A673 (cell line): Measurements from ENCODE around the gene IGF2R. TPM values are rescaled to one million over a fixed set of nuclear protein-coding genes. Genes with fewer than 3 reads are reported as not detected.

Experiments
- BruUV-seq: library from RNA; stranded (reverse); fragments of 400-500 nt; replicated peaks from 2 replicates; lab custom pipeline; 2021; lab: Mats Ljungman, UMichigan
- CTCF ChIA-PET: fragments of 300-600 bp; sonication (Branson Sonifier 250); formaldehyde crosslinking; loops from one replicate; lab custom pipeline; 2022; ENCODE audit warnings: antibody characterized with exemption; lab: Charles Lee
- POLR2A ChIA-PET: fragments of 300-600 bp; sonication (Branson Sonifier 250); formaldehyde crosslinking; loops from one replicate; lab custom pipeline; 2022; ENCODE audit warnings: antibody characterized with exemption; ENCODE audit not compliant: low non-redundant PET; lab: Charles Lee
- DNase-seq: peaks from one replicate; pipeline ENCODE4 v3.0.0-alpha.2; 2015; ENCODE audit warnings: low spot score
- H3K27ac ChIP-seq: fragments of 200-600 bp; sonication (generic); 2 replicates; pipeline ENCODE4 v1.5.1; 2016; ENCODE audit warnings: mixed run types, low read depth, mild to moderate bottlenecking, mixed read lengths, antibody characterized with exemption, low read length; ENCODE audit not compliant: poor library complexity, severe bottlenecking
- H3K27me3 ChIP-seq: fragments of 200-600 bp; sonication (generic); replicated peaks from 2 replicates; pipeline ENCODE4 v1.6.1; 2017; ENCODE audit warnings: mixed run types, low read depth, mild to moderate bottlenecking, mixed read lengths, antibody characterized with exemption, low read length; ENCODE audit not compliant: insufficient read depth, poor library complexity
- H3K36me3 ChIP-seq: fragments of 200-600 bp; sonication (generic); 2 replicates; pipeline ENCODE4 v1.6.1; 2016; ENCODE audit warnings: mixed run types, mild to moderate bottlenecking, mixed read lengths, antibody characterized with exemption, low read length; ENCODE audit not compliant: insufficient read depth, poor library complexity, severe bottlenecking
- H3K4me1 ChIP-seq: fragments of 200-600 bp; sonication (generic); 2 replicates; pipeline ENCODE4 v1.6.1; 2017; ENCODE audit warnings: mixed run types, mild to moderate bottlenecking, mixed read lengths, antibody characterized with exemption, low read length; ENCODE audit not compliant: insufficient read depth, poor library complexity, severe bottlenecking
- H3K4me3 ChIP-seq: fragments of 200-600 bp; sonication (generic); 2 replicates; pipeline ENCODE4 v1.5.1; 2016; ENCODE audit warnings: low read depth, mixed run types, mild to moderate bottlenecking, mixed read lengths, low read length; ENCODE audit not compliant: poor library complexity, severe bottlenecking
- H3K9me3 ChIP-seq: fragments of 200-600 bp; sonication (generic); 2 replicates; pipeline ENCODE4 v1.6.1; 2016; ENCODE audit warnings: mixed run types, low read depth, mild to moderate bottlenecking, mixed read lengths, antibody characterized with exemption, low read length; ENCODE audit not compliant: poor library complexity, severe bottlenecking
- CTCF ChIP-seq: fragments of 300-800, 200-600 bp; sonication (generic); conservative IDR thresholded peaks from 2 replicates; pipeline ENCODE4 v1.5.1; 2017; ENCODE audit warnings: low read depth, mild to moderate bottlenecking, antibody characterized with exemption, low read length, moderate library complexity, mixed read lengths
- EZH2 ChIP-seq: fragments of 200-600 bp; sonication (generic); IDR thresholded peaks from 2 replicates; pipeline ENCODE4 v1.6.1; 2017; ENCODE audit warnings: borderline replicate concordance, low read depth, mild to moderate bottlenecking, mixed read lengths, antibody characterized with exemption, low read length; ENCODE audit not compliant: poor library complexity, severe bottlenecking
- intact Hi-C: fragments of 100-400 bp; cut with micrococcal nuclease; formaldehyde crosslinking; loops from one replicate; pipeline ENCODE4 v1.10.0; 2022; ENCODE audit not compliant: unreplicated experiment
- total RNA-seq: library from RNA; stranded (reverse); gene quantifications from 2 replicates; pipeline ENCODE4 v1.2.3, GENCODE V29; 2021

The IGF2R gene
- total RNA-seq, 1 experiment from 2014 or later: 67.4 TPM

GRCh38 chr6:160085226-160085625 is 116.3 kb downstream of the IGF2R start:
- peaks cover 40% of the 10 kb centered on the region for H3K36me3 ChIP-seq
- BruUV-seq: no TSS peak
- intact Hi-C loops: loop anchor here (5.0 kb wide), 1 partner anchor 913 kb away; no protein-coding TSS in a partner anchor

GRCh38 chr6:160085713-160086505 is 117.0 kb downstream of the IGF2R start:
- intact Hi-C loops: loop anchor here (5.0 kb wide), 1 partner anchor 914 kb away; no protein-coding TSS in a partner anchor
- CTCF ChIA-PET: no interaction called here

More at GRCh38 chr6:160085226-160085625, 116.3 kb downstream of the IGF2R start:
- H3K4me3 ChIP-seq: no peak overlapping the region
- ChIA-PET POLR2A (no interaction called here), CTCF (no interaction called here)
- no peaks in the 10 kb centered on the region for H3K27me3 ChIP-seq
- no peaks in the 10 kb centered on the region for H3K4me1 ChIP-seq
- no peak overlapping the region for H3K27ac ChIP-seq
- H3K9me3 ChIP-seq: no peaks in the 10 kb centered on the region
- DNase-seq: no peak
- TF ChIP-seq CTCF (no peak), EZH2 (no peak)

GRCh38 chr6:160086754-160087153 is 117.9 kb downstream of the IGF2R start:
- Histone ChIP-seq H3K9me3 (no peaks in the 10 kb centered on the region), H3K36me3 (peaks cover 43% of the 10 kb centered on the region), H3K4me1 (no peaks in the 10 kb centered on the region), H3K27ac (no peak overlapping the region), H3K4me3 (no peak overlapping the region), H3K27me3 (no peaks in the 10 kb centered on the region)
- BruUV-seq: no TSS peak
- TF ChIP-seq EZH2 (no peak), CTCF (no peak)
- ChIA-PET CTCF (no interaction called here), POLR2A (no interaction called here)
- no peak for DNase-seq
- intact Hi-C loops: loop anchor here (5.0 kb wide), 1 partner anchor 914 kb away; no protein-coding TSS in a partner anchor

More at GRCh38 chr6:160085713-160086505, 117.0 kb downstream of the IGF2R start:
- Histone ChIP-seq H3K9me3 (no peaks in the 10 kb centered on the region), H3K4me3 (no peak overlapping the region), H3K4me1 (no peaks in the 10 kb centered on the region), H3K27ac (no peak overlapping the region), H3K36me3 (peaks cover 43% of the 10 kb centered on the region), H3K27me3 (no peaks in the 10 kb centered on the region)
- no peak for DNase-seq
- no TSS peak for BruUV-seq
- POLR2A ChIA-PET: no interaction called here
- no peak for TF ChIP-seq CTCF
- TF ChIP-seq EZH2: no peak
